WTC11 (cell line): ENCODE results near the gene GANAB. TPM values are rescaled to one million over a fixed set of nuclear protein-coding genes. Genes with fewer than 3 reads are reported as not detected.

ENCODE experiments used
- ATAC-seq: fragments of 200-7000 bp; cut with Tn5 transposase; 2 replicates; pipeline ENCODE4 v1.10.0; 2021; ENCODE audit warnings: mild to moderate bottlenecking, moderate library complexity
- CTCF ChIA-PET: fragments of 300-600 bp; sonication (Branson Sonifier 250); formaldehyde crosslinking; loops from one replicate; lab custom pipeline; 2021; ENCODE audit warnings: antibody characterized with exemption; lab: Charles Lee
- POLR2A ChIA-PET: fragments of 350-600 bp; sonication (Branson Sonifier 250); formaldehyde crosslinking; loops from one replicate; lab custom pipeline; 2021; ENCODE audit warnings: antibody characterized with exemption; lab: Charles Lee
- DNase-seq: peaks from one replicate; pipeline ENCODE4 v3.0.0; 2021; ENCODE audit warnings: low spot score
- H3K27ac Mint-ChIP-seq: 2 replicates; pipeline ENCODE4 v1.8.0; 2021; ENCODE audit warnings: mixed read lengths
- H3K27me3 Mint-ChIP-seq: 2 replicates; pipeline ENCODE4 v1.8.0; 2021; ENCODE audit warnings: low read depth, mild to moderate bottlenecking, moderate library complexity, mixed read lengths
- H3K36me3 Mint-ChIP-seq: 2 replicates; pipeline ENCODE4 v1.8.0; 2021; ENCODE audit warnings: mixed read lengths
- H3K4me1 Mint-ChIP-seq: 2 replicates; pipeline ENCODE4 v1.8.0; 2022; ENCODE audit warnings: mixed read lengths
- H3K4me3 Mint-ChIP-seq: 2 replicates; pipeline ENCODE4 v1.8.0; 2021; ENCODE audit warnings: mild to moderate bottlenecking, moderate library complexity, mixed read lengths
- H3K9me3 Mint-ChIP-seq: 2 replicates; pipeline ENCODE4 v1.8.0; 2021; ENCODE audit warnings: mixed read lengths
- ATF1 ChIP-seq: sonication (generic); formaldehyde crosslinking; IDR thresholded peaks from 2 replicates; pipeline ENCODE4 v1.8.1; 2023; ENCODE audit warnings: mild to moderate bottlenecking, moderate library complexity, missing genetic modification reagents
- CREB1 ChIP-seq: sonication (generic); formaldehyde crosslinking; IDR thresholded peaks from 2 replicates; pipeline ENCODE4 v1.8.0; 2023; ENCODE audit warnings: mild to moderate bottlenecking, missing genetic modification reagents
- FOXP1 ChIP-seq: sonication (generic); formaldehyde crosslinking; IDR thresholded peaks from 2 replicates; pipeline ENCODE4 v1.8.0; 2022; ENCODE audit warnings: missing genetic modification reagents, mild to moderate bottlenecking, moderate library complexity, borderline replicate concordance
- GABPB1 ChIP-seq: sonication (generic); formaldehyde crosslinking; IDR thresholded peaks from 2 replicates; pipeline ENCODE4 v1.8.1; 2023; ENCODE audit warnings: mild to moderate bottlenecking, missing genetic modification reagents
- GTF2I ChIP-seq: fragments of 250-450 bp; sonication (Bioruptor Pico); conservative IDR thresholded peaks from 2 replicates; pipeline ENCODE4 v1.4.0; 2021; ENCODE audit warnings: mild to moderate bottlenecking
- JAZF1 ChIP-seq: fragments of 250-450 bp; sonication (Bioruptor Pico); IDR thresholded peaks from 2 replicates; pipeline ENCODE4 v1.9.0; 2021; ENCODE audit warnings: moderate library complexity, mild to moderate bottlenecking, inconsistent platforms
- KAT7 ChIP-seq: sonication (generic); formaldehyde crosslinking; IDR thresholded peaks from 2 replicates; pipeline ENCODE4 v1.8.1; 2023; ENCODE audit warnings: missing genetic modification reagents, mild to moderate bottlenecking, borderline replicate concordance
- MXD4 ChIP-seq: fragments of 250-450 bp; sonication (Bioruptor Pico); IDR thresholded peaks from 2 replicates; pipeline ENCODE4 v1.8.0; 2021; ENCODE audit warnings: mild to moderate bottlenecking, moderate library complexity, borderline replicate concordance
- NFYB ChIP-seq: sonication (generic); formaldehyde crosslinking; conservative IDR thresholded peaks from 2 replicates; pipeline ENCODE4 v1.8.0; 2022; ENCODE audit warnings: low read depth, missing genetic modification reagents
- RELA ChIP-seq: sonication (generic); formaldehyde crosslinking; IDR thresholded peaks from 2 replicates; pipeline ENCODE4 v1.8.1; 2022; ENCODE audit warnings: missing genetic modification reagents, mild to moderate bottlenecking, borderline replicate concordance
- SOX15 ChIP-seq: fragments of 250-450 bp; sonication (Bioruptor Pico); IDR thresholded peaks from 2 replicates; pipeline ENCODE4 v1.9.0; 2021; ENCODE audit warnings: mild to moderate bottlenecking
- TP53 ChIP-seq: sonication (generic); formaldehyde crosslinking; IDR thresholded peaks from 2 replicates; pipeline ENCODE4 v1.8.1; 2023; ENCODE audit warnings: mild to moderate bottlenecking, missing genetic modification reagents
- ZBTB21 ChIP-seq: sonication (generic); formaldehyde crosslinking; IDR thresholded peaks from 2 replicates; pipeline ENCODE4 v1.8.1; 2023; ENCODE audit warnings: mild to moderate bottlenecking, missing genetic modification reagents, borderline replicate concordance
- ZNF263 ChIP-seq: sonication (generic); formaldehyde crosslinking; IDR thresholded peaks from 2 replicates; pipeline ENCODE4 v1.8.1; 2022; ENCODE audit warnings: low read depth, mild to moderate bottlenecking, moderate library complexity, missing genetic modification reagents
- ZNF317 ChIP-seq: sonication (generic); formaldehyde crosslinking; IDR thresholded peaks from 2 replicates; pipeline ENCODE4 v1.8.1; 2023; ENCODE audit warnings: low read depth, mild to moderate bottlenecking, moderate library complexity, missing genetic modification reagents, borderline replicate concordance
- ZNF396 ChIP-seq: fragments of 250-450 bp; sonication (Bioruptor Pico); IDR thresholded peaks from 2 replicates; pipeline ENCODE4 v1.8.0; 2021; ENCODE audit warnings: mild to moderate bottlenecking, moderate library complexity, borderline replicate concordance
- total RNA-seq: library from RNA; stranded (reverse); gene quantifications from 3 replicates; pipeline ENCODE4 v1.2.3, GENCODE V29; 2021
- TF ChIP-seq, protein P1 (sequence below): fragments of 250-450 bp; sonication (Bioruptor Pico); IDR thresholded peaks from 2 replicates; pipeline ENCODE4 v2.1.2; 2022; ENCODE audit warnings: mild to moderate bottlenecking, moderate library complexity
- TF ChIP-seq, protein P2 (sequence below): fragments of 250-450 bp; sonication (Bioruptor Pico); IDR thresholded peaks from 2 replicates; pipeline ENCODE4 v1.9.0; 2021; ENCODE audit warnings: mild to moderate bottlenecking, borderline replicate concordance
- TF ChIP-seq, protein P3 (sequence below): fragments of 250-450 bp; sonication (Bioruptor Pico); conservative IDR thresholded peaks from 2 replicates; pipeline ENCODE4 v1.9.0; 2021; ENCODE audit warnings: mild to moderate bottlenecking
- TF ChIP-seq, protein P4 (sequence below): sonication (generic); formaldehyde crosslinking; IDR thresholded peaks from 2 replicates; pipeline ENCODE4 v1.8.1; 2023; ENCODE audit warnings: mild to moderate bottlenecking, missing genetic modification reagents, moderate library complexity
- TF ChIP-seq, protein P5 (sequence below): fragments of 250-450 bp; sonication (Bioruptor Pico); IDR thresholded peaks from 2 replicates; pipeline ENCODE4 v1.9.0; 2021; ENCODE audit warnings: moderate library complexity, mild to moderate bottlenecking, inconsistent platforms, borderline replicate concordance
- TF ChIP-seq, protein P6 (sequence below): fragments of 250-450 bp; sonication (Bioruptor Pico); IDR thresholded peaks from 2 replicates; pipeline ENCODE4 v1.9.0; 2021; ENCODE audit warnings: mild to moderate bottlenecking
- TF ChIP-seq, protein P7 (sequence below): fragments of 250-450 bp; sonication (Bioruptor Pico); IDR thresholded peaks from 2 replicates; pipeline ENCODE4 v1.8.0; 2021; ENCODE audit warnings: mild to moderate bottlenecking

GANAB gene
- total RNA-seq, 1 experiment from 2014 or later = 327 TPM

DNA sequence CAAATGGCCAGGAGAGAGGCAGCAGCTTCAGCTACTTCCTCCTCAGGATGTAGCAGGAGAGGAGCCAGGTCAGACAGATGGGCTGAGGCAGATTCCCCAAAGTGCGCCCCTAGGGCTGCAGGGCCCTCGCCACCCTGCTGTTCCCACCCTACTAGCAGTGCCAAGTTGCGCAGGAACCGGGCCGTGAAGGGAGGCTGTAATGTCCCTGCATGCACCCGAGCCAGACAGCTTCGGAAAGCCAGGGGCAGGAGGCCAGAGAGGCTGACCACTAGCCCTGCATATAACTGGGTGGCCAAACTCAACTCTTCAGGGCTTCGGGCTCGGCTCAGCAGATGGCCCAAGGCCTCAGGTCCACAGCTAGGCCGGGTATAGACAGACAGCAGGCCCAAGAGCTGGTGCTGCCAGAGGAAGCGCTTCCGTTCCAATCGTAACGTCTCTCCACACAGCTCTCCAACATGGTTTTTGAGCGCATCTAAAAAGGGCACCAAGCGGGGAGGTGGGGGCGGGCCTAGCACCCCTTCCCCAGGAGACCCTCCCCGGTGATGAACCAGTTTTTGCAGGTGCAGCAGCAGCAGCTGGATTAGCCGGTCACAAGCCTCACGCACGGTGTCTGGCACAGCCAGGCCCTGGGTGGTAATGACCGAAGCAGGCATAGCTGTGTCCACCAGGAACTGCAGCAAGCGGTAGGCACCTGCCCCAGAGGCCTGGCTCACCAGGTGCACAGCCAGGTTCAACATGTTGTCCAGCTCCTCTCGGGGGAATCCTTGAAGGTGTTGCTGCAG is 2.0 kb upstream of the GANAB start (continued):
- TF ChIP-seq, protein P1, sequence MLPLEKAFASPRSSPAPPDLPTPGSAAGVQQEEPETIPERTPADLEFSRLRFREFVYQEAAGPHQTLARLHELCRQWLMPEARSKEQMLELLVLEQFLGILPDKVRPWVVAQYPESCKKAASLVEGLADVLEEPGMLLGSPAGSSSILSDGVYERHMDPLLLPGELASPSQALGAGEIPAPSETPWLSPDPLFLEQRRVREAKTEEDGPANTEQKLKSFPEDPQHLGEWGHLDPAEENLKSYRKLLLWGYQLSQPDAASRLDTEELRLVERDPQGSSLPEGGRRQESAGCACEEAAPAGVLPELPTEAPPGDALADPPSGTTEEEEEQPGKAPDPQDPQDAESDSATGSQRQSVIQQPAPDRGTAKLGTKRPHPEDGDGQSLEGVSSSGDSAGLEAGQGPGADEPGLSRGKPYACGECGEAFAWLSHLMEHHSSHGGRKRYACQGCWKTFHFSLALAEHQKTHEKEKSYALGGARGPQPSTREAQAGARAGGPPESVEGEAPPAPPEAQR (CRISPR knock-in tag) = no peak
- TF ChIP-seq ZNF396 (no peak), SOX15 (no peak), ZNF263 (no peak), ZNF317 (no peak), RELA (CRISPR knock-in tag) (no peak), GABPB1 (no peak), FOXP1 (CRISPR knock-in tag) (no peak), GTF2I (CRISPR knock-in tag) (no peak)
- TF ChIP-seq, protein P2, sequence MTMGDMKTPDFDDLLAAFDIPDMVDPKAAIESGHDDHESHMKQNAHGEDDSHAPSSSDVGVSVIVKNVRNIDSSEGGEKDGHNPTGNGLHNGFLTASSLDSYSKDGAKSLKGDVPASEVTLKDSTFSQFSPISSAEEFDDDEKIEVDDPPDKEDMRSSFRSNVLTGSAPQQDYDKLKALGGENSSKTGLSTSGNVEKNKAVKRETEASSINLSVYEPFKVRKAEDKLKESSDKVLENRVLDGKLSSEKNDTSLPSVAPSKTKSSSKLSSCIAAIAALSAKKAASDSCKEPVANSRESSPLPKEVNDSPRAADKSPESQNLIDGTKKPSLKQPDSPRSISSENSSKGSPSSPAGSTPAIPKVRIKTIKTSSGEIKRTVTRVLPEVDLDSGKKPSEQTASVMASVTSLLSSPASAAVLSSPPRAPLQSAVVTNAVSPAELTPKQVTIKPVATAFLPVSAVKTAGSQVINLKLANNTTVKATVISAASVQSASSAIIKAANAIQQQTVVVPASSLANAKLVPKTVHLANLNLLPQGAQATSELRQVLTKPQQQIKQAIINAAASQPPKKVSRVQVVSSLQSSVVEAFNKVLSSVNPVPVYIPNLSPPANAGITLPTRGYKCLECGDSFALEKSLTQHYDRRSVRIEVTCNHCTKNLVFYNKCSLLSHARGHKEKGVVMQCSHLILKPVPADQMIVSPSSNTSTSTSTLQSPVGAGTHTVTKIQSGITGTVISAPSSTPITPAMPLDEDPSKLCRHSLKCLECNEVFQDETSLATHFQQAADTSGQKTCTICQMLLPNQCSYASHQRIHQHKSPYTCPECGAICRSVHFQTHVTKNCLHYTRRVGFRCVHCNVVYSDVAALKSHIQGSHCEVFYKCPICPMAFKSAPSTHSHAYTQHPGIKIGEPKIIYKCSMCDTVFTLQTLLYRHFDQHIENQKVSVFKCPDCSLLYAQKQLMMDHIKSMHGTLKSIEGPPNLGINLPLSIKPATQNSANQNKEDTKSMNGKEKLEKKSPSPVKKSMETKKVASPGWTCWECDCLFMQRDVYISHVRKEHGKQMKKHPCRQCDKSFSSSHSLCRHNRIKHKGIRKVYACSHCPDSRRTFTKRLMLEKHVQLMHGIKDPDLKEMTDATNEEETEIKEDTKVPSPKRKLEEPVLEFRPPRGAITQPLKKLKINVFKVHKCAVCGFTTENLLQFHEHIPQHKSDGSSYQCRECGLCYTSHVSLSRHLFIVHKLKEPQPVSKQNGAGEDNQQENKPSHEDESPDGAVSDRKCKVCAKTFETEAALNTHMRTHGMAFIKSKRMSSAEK = no peak

DNA sequence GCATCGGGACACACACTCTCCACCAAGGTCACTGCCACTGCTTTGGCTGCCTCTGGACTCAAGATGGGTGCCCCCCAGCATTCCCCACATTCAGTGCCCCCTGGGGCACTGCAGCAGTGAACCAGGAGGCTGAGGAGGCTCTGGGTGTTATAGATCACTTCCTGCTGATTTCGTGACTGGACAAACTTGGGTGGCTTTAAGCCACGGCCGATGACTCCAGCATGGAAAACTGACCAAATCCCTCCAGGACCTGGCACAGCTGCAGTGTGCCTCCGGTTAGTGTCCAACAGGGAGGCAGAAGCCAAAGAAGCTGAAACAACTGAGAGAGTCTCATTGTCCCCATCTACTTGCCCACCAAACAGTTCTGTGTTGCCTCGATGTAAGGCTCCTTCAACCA is 1.2 kb upstream of the GANAB start:
- Mint-ChIP-seq H3K4me1 (peaks cover 14% of the 10 kb centered on the region), H3K4me3 (no peak overlapping the region), H3K36me3 (peaks cover 34% of the 10 kb centered on the region), H3K27ac (no peak overlapping the region; the same call in 1 of the 2 replicates), H3K27me3 (no peaks in the 10 kb centered on the region), H3K9me3 (no peaks in the 10 kb centered on the region)
- CTCF ChIA-PET = interaction anchor here (0.8 to 1.1 kb wide), 2 partner anchors 17 kb away, joined by 3 to 4 read pairs; partner anchors contain the start of genes C11orf98 and CSKMT
- DNase-seq (no peak), ATAC-seq (no peak)
- POLR2A ChIA-PET = interaction anchor here (0.5 to 6.3 kb wide), 5 partner anchors 18 to 209 kb away, joined by 4 to 42 read pairs (median 9); partner anchors contain the start of genes C11orf98, CSKMT, LBHD1 and STX5
- TF ChIP-seq KAT7 (no peak), CREB1 (no peak), ATF1 (CRISPR knock-in tag) (no peak), JAZF1 (CRISPR knock-in tag) (no peak), TP53 (CRISPR knock-in tag) (no peak), NFYB (no peak), ZBTB21 (CRISPR knock-in tag) (no peak), SOX15 (no peak), MXD4 (CRISPR knock-in tag) (no peak), GABPB1 (no peak)
- TF ChIP-seq, protein P3, sequence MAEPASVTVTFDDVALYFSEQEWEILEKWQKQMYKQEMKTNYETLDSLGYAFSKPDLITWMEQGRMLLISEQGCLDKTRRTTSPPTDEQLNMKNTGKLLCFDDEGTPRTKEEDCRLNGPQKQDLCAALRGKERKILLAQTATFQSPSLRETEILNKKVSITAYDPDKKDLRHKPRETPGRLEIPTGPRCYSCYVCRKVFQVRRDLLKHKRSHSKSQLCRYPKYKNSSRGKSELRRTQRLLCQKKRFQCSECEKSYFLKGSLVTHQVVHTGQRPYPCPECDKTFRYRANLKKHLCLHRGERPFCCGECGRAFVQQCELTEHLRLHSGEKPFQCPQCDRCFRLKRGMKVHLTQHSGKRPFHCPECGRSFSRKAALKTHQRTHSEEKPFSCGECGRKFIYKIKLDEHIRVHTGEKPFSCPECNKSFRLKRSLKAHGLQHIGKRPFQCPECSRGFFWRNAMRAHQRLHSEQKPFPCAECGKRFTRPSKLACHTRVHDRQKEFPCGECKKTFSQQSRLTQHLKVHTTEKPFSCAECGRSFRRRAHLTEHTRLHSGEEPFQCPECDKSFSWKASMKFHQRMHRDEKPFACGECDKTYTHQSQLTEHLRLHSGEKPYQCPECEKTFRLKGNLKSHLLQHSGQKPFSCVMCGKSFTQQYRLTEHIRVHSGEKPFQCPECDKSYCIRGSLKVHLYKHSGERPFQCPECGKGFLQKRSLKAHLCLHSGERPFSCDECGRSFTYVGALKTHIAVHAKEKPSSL (CRISPR knock-in tag) = no peak
- TF ChIP-seq, protein P4, sequence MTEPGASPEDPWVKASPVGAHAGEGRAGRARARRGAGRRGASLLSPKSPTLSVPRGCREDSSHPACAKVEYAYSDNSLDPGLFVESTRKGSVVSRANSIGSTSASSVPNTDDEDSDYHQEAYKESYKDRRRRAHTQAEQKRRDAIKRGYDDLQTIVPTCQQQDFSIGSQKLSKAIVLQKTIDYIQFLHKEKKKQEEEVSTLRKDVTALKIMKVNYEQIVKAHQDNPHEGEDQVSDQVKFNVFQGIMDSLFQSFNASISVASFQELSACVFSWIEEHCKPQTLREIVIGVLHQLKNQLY (CRISPR knock-in tag) = no peak
- TF ChIP-seq, protein P5, sequence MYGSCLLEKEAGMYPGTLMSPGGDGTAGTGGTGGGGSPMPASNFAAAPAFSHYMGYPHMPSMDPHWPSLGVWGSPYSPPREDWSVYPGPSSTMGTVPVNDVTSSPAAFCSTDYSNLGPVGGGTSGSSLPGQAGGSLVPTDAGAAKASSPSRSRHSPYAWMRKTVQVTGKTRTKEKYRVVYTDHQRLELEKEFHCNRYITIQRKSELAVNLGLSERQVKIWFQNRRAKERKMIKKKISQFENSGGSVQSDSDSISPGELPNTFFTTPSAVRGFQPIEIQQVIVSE = no peak
- TF ChIP-seq, protein P6, sequence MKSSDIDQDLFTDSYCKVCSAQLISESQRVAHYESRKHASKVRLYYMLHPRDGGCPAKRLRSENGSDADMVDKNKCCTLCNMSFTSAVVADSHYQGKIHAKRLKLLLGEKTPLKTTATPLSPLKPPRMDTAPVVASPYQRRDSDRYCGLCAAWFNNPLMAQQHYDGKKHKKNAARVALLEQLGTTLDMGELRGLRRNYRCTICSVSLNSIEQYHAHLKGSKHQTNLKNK (CRISPR knock-in tag) = no peak
- TF ChIP-seq, protein P7, sequence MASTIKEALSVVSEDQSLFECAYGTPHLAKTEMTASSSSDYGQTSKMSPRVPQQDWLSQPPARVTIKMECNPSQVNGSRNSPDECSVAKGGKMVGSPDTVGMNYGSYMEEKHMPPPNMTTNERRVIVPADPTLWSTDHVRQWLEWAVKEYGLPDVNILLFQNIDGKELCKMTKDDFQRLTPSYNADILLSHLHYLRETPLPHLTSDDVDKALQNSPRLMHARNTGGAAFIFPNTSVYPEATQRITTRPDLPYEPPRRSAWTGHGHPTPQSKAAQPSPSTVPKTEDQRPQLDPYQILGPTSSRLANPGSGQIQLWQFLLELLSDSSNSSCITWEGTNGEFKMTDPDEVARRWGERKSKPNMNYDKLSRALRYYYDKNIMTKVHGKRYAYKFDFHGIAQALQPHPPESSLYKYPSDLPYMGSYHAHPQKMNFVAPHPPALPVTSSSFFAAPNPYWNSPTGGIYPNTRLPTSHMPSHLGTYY (CRISPR knock-in tag) = no peak
